ENCODE measurements around the gene WWOX. TPM values are rescaled to one million over a fixed set of nuclear protein-coding genes. Genes with fewer than 3 reads are reported as not detected.
A peak's percentile ranks its signal among the peaks of the same experiment; 100 is the strongest.

Gene WWOX
- total and polyA plus RNA-seq, 2 of the 8 experiments (the other 6 are each of a cell fraction or from before 2014, with no cell fraction given) = 5.4 to 16.7 TPM

DNA sequence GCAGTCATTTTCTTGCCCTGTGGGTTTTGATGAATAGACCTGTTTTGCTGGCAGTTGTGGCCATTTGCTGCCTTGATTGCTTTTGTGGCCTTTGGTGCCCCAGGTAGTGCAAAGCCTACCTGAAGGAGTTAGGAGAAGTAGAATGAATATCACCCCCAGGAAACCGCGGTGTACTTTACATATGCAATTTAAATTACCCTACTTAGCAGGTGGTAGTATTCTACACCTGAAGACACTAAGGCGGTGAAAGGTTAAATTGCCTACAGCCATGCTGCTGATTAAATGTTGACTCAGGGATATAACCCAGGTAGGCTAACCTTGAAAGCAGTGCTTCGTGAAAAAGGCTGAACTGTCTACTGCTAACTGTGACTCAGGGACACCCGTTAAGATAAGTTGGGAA is 27.2 kb upstream of the WWOX start (continued):
- TF ChIP-seq SP1 (IDR thresholded peaks at IDR 0.05; ENCODE audit: low read depth, low read length) = peak; percentile 87
- no peak for TF ChIP-seq RFX5 (IDR thresholded peaks at IDR 0.05; ENCODE audit: borderline replicate concordance, low read depth, low read length)
- no peak for TF ChIP-seq CREB1 (IDR thresholded peaks at IDR 0.05)
- TF ChIP-seq ZNF274 (IDR thresholded peaks at IDR 0.05; ENCODE audit: borderline replicate concordance, extremely low read depth, low read length) = 0 out of 2 replicates have a peak, but pooled peaks have one; percentile 15
- TF ChIP-seq, protein P1, sequence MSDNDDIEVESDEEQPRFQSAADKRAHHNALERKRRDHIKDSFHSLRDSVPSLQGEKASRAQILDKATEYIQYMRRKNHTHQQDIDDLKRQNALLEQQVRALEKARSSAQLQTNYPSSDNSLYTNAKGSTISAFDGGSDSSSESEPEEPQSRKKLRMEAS (IDR thresholded peaks at IDR 0.05) = 0 out of 2 replicates have a peak, but pooled peaks have one; percentile 27
- peak; percentile 94 for TF ChIP-seq BACH1 (IDR thresholded peaks at IDR 0.05; ENCODE audit: low read length)
- TF ChIP-seq SIN3A (conservative IDR thresholded peaks at IDR 0.05 in 1 of 2, IDR thresholded peaks at IDR 0.05 in 1 of 2; ENCODE audit: low read depth in 1 of 2, low read length in 2 of 2) = no peak
- no peak for TF ChIP-seq KDM5A (IDR thresholded peaks at IDR 0.05; ENCODE audit: low read length)
- no peak for TF ChIP-seq SIX5 (IDR thresholded peaks at IDR 0.05; ENCODE audit: low read depth, low read length)
- TF ChIP-seq E2F6 (IDR thresholded peaks at IDR 0.05) = no peak
- no peak for TF ChIP-seq HDAC6 (IDR thresholded peaks at IDR 0.05; ENCODE audit: low read depth, low read length)
- TF ChIP-seq NRF1 (IDR thresholded peaks at IDR 0.05; ENCODE audit: low read depth, low read length) = no peak
- 0 out of 2 replicates have a peak, but pooled peaks have one; percentile 28 for TF ChIP-seq CHD2 (IDR thresholded peaks at IDR 0.05; ENCODE audit: low read length)
- no peak for TF ChIP-seq EZH2 (IDR thresholded peaks at IDR 0.05; ENCODE audit: low read depth, low read length, severe bottlenecking)
- TF ChIP-seq KDM1A (IDR thresholded peaks at IDR 0.05; ENCODE audit: borderline replicate concordance, low read length) = no peak
- no peak for TF ChIP-seq ASH2L (IDR thresholded peaks at IDR 0.05; ENCODE audit: low read length)
- no peak for TF ChIP-seq CHD1 (IDR thresholded peaks at IDR 0.05; ENCODE audit: low read depth, low read length)
- TF ChIP-seq RAD21 (IDR thresholded peaks at IDR 0.05 in 1 of 2, conservative IDR thresholded peaks at IDR 0.05 in 1 of 2; ENCODE audit: low read depth in 2 of 2, low read length in 2 of 2) = 0 out of 4 replicates have a peak, but pooled peaks of 1 of the 2 experiments have one; percentile 4
- peak; percentile 97 for TF ChIP-seq TCF12 (IDR thresholded peaks at IDR 0.05; ENCODE audit: low read depth, low read length)

Measured in H1 (cell line).